Uterus (tissue), 2 donors: Measurements from ENCODE around the gene ADARB2.

Experiments used
- POLR2A ChIP-seq, 2 donors: fragments of 450-650 bp; IDR thresholded peaks; one replicate each; pipeline ENCODE4 v1.6.1; 2016; ENCODE audit warnings: antibody characterized with exemption in 2 of 2, mild to moderate bottlenecking in 1 of 2, moderate library complexity in 1 of 2
- TF ChIP-seq, protein P1 (sequence below), 4 experiments: fragments of 200-600 bp in 2 of 4; fragments of 450-650 bp in 2 of 4; sonication (generic) in 2 of 4; IDR thresholded peaks; one replicate each; pipeline ENCODE4 v1.5.1; 2016 to 2019; ENCODE audit warnings: antibody characterized with exemption in 4 of 4, mild to moderate bottlenecking in 2 of 4, moderate library complexity in 1 of 4

DNA sequence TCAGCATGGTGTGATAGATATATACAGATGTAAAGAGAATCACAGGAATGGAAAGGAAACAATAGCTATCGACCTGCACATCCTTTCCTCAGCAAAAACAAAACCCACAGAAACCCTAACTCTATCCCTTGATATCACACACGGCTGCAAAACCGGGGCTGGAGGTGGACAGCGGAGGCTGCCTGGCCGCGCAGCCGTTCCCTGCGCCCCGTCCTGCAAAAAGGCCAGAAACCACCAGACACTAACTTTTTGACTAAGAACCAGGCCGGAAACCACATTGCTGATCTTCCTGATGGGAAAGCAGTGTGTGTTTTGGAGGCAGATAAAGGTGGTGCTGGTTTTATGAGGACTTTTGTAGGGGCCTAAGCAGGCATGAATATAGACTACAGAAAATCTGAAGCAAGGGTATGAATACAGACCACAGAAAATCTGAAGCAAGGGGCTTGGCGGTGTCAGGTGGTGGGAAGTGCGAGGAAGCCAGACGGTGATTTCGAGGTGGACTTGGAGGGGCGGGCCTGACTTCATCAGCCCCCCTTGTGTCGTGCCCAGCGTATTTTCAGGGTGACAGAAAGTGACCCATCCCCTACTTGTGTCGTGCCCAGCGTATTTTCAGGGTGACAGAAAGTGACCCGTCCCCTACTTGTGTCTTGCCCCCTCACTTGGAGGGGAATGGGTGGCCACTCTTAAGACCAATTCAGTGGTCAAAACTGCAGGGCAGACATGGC, 557.8 kb downstream of the ADARB2 start:
- TF ChIP-seq, protein P1, sequence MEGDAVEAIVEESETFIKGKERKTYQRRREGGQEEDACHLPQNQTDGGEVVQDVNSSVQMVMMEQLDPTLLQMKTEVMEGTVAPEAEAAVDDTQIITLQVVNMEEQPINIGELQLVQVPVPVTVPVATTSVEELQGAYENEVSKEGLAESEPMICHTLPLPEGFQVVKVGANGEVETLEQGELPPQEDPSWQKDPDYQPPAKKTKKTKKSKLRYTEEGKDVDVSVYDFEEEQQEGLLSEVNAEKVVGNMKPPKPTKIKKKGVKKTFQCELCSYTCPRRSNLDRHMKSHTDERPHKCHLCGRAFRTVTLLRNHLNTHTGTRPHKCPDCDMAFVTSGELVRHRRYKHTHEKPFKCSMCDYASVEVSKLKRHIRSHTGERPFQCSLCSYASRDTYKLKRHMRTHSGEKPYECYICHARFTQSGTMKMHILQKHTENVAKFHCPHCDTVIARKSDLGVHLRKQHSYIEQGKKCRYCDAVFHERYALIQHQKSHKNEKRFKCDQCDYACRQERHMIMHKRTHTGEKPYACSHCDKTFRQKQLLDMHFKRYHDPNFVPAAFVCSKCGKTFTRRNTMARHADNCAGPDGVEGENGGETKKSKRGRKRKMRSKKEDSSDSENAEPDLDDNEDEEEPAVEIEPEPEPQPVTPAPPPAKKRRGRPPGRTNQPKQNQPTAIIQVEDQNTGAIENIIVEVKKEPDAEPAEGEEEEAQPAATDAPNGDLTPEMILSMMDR (IDR thresholded peaks at IDR 0.05): no peak
- no peak for TF ChIP-seq POLR2A (IDR thresholded peaks at IDR 0.05)
